ENCODE results near the gene CYP4Z1. TPM values are rescaled to one million over a fixed set of nuclear protein-coding genes. Genes with fewer than 3 reads are reported as not detected.

Gene CYP4Z1
- total and polyA plus RNA-seq, 2 of the 13 experiments (the other 11 are each of a cell fraction or from before 2014, with no cell fraction given), result not detected

GRCh38 chr1:47023268-47024140, 43.5 kb upstream of the CYP4Z1 start, which contains the start of gene CYP4X1:
TSS of gene CYP4X1 (plus strand) at chr1:47023669. CDS start at chr1:47023818, 149 bp downstream.
- no peak within 1 kb of the TSS for H3K4me2 ChIP-seq (ENCODE audit: low read depth, low read length)
- BruUV-seq (replicated peaks), result no TSS peak
- POLR2A ChIA-PET, result no interaction called here

More at GRCh38 chr1:47023268-47024140, 43.5 kb upstream of the CYP4Z1 start, which contains the start of gene CYP4X1:
- no peaks in the 10 kb centered on the region for H3K79me2 ChIP-seq (ENCODE audit: insufficient read depth, low read length)
- WGBS (ENCODE audit: low lambda C conversion rate), result 80% methylated on average over 32 of the region's 49 CpGs
- ATAC-seq (no peak), DNase-seq (ENCODE audit: low spot score) (no peak), FAIRE-seq (no peak)
- no peak within 1 kb of the TSS for H2AFZ ChIP-seq (ENCODE audit: low read length)
- CTCF ChIA-PET (ENCODE audit: low intra/inter-chr PET ratio, low total read pairs), result no interaction called here
- in situ Hi-C loops (cut with HindIII; ENCODE audit: extremely low pct_ligation_motif_present, low pct_unique_long_range_greater_than_20kb) (no loop called here), intact Hi-C loops (cut with micrococcal nuclease; ENCODE audit: unreplicated experiment) (no loop called here)
- no peaks in the 10 kb centered on the region for H3K36me3 ChIP-seq (replicated peaks in 1 of 2; ENCODE audit: control insufficient read depth in 1 of 2, insufficient read depth in 2 of 2, low read length in 2 of 2)
- no peaks in the 10 kb centered on the region for H3K4me1 ChIP-seq (ENCODE audit: insufficient read depth, low read length)
- no peak within 1 kb of the TSS for H3K27ac ChIP-seq (ENCODE audit: extremely low read length, insufficient read depth, low read length)
- H3K4me3 ChIP-seq (replicated peaks in 1 of 3; ENCODE audit: insufficient read depth in 1 of 3, low read depth in 2 of 3, low read length in 3 of 3), result no peak within 1 kb of the TSS
- TF ChIP-seq JUNB (CRISPR knock-in tag; IDR thresholded peaks at IDR 0.05; ENCODE audit: borderline replicate concordance), result no peak
- no peak for TF ChIP-seq GPN1 (CRISPR knock-in tag; IDR thresholded peaks at IDR 0.05; ENCODE audit: borderline replicate concordance)
- no peak for TF ChIP-seq ZNF557 (CRISPR knock-in tag; IDR thresholded peaks at IDR 0.05)
- no peak for TF ChIP-seq KDM4B (CRISPR knock-in tag; IDR thresholded peaks at IDR 0.05)
- no peak for TF ChIP-seq AKAP8 (CRISPR knock-in tag; IDR thresholded peaks at IDR 0.05)
- TF ChIP-seq KDM5A (IDR thresholded peaks at IDR 0.05; ENCODE audit: borderline replicate concordance, low read length), result no peak
- no peak for TF ChIP-seq ZNF20 (CRISPR knock-in tag; IDR thresholded peaks at IDR 0.05)
- TF ChIP-seq ZMAT3 (CRISPR knock-in tag; conservative IDR thresholded peaks at IDR 0.05), result no peak
- TF ChIP-seq AKNA (CRISPR knock-in tag; IDR thresholded peaks at IDR 0.05; ENCODE audit: borderline replicate concordance), result no peak
- TF ChIP-seq MTF2 (CRISPR knock-in tag; IDR thresholded peaks at IDR 0.05; ENCODE audit: borderline replicate concordance), result no peak
- no peak for TF ChIP-seq SP2 (CRISPR knock-in tag; IDR thresholded peaks at IDR 0.05)
- TF ChIP-seq ZNF10 (CRISPR knock-in tag; IDR thresholded peaks at IDR 0.05; ENCODE audit: borderline replicate concordance, low read depth), result no peak
- no peak for TF ChIP-seq UBTF (CRISPR knock-in tag; IDR thresholded peaks at IDR 0.05)
- TF ChIP-seq SP5 (CRISPR knock-in tag; IDR thresholded peaks at IDR 0.05; ENCODE audit: borderline replicate concordance, low read depth), result no peak
- TF ChIP-seq ZNF878 (CRISPR knock-in tag; IDR thresholded peaks at IDR 0.05), result no peak
- no peak for TF ChIP-seq TFAP4 (IDR thresholded peaks at IDR 0.05; ENCODE audit: borderline replicate concordance, low read depth)
- no peak for TF ChIP-seq BRCA1 (CRISPR knock-in tag; IDR thresholded peaks at IDR 0.05)
- no peaks in the 10 kb centered on the region for H4K20me1 ChIP-seq (ENCODE audit: insufficient read depth, low read length)
- H3K9me3 ChIP-seq (ENCODE audit: low read length), result no peaks in the 10 kb centered on the region
- no peak within 1 kb of the TSS for H3K9ac ChIP-seq (ENCODE audit: insufficient read depth, low read depth, low read length)
- H3K27me3 ChIP-seq (ENCODE audit: control insufficient read depth in 1 of 2, insufficient read depth in 2 of 2, low read length in 2 of 2), result no peaks in the 10 kb centered on the region; a peak in 1 of 5 replicates

Data from HepG2 (cell line).